HEK293 (cell line): ENCODE data around the gene FRMPD4.
A peak's percentile ranks its signal among the peaks of the same experiment; 100 is the strongest.

ENCODE experiments used
- CTCF ChIA-PET: fragments of 350-600 bp; formaldehyde crosslinking; extraction: SDS; loops from one replicate; lab custom pipeline; 2021; ENCODE audit warnings: antibody characterized with exemption; lab: Yijun Ruan, JAX
- POLR2A ChIA-PET: fragments of 300-600 bp; formaldehyde crosslinking; extraction: SDS; loops from one replicate; lab custom pipeline; 2020; ENCODE audit warnings: antibody characterized with exemption, inconsistent platforms; lab: Yijun Ruan, JAX
- H3K27ac ChIP-seq: fragments of 200-500 bp; sonication (Bioruptor generic); 2 replicates; pipeline ENCODE4 v1.5.1; 2014; ENCODE audit warnings: low read depth, low read length, control low read depth, inconsistent platforms; ENCODE audit errors: extremely low read depth
- H3K36me3 ChIP-seq, 2 experiments: fragments of 200-500 bp in 1 of 2; sonication (Bioruptor generic) in 1 of 2; 1 replicate in 1 of 2; 2 replicates in 1 of 2; pipeline ENCODE4 v1.5.1; 2014 to 2017; ENCODE audit warnings: inconsistent platforms in 2 of 2, low read length in 2 of 2; ENCODE audit not compliant: control insufficient read depth in 2 of 2, insufficient read depth in 1 of 2
- H3K4me1 ChIP-seq: fragments of 200-500 bp; sonication (Bioruptor generic); 2 replicates; pipeline ENCODE4 v1.5.1; 2014; ENCODE audit warnings: mild to moderate bottlenecking, low read length, inconsistent platforms; ENCODE audit not compliant: control insufficient read depth, insufficient read depth
- H3K4me3 ChIP-seq: 2 replicates; pipeline ENCODE4 v1.5.1; 2011; ENCODE audit warnings: low read depth, mild to moderate bottlenecking, control low read depth, low read length, moderate library complexity
- H3K9me3 ChIP-seq: fragments of 200-500 bp; sonication (Bioruptor generic); 2 replicates; pipeline ENCODE4 v1.5.1; 2014; ENCODE audit warnings: low read depth, low read length, inconsistent platforms; ENCODE audit not compliant: control insufficient read depth, insufficient read depth
- GFI1B ChIP-seq: fragments of 450-650 bp; formaldehyde crosslinking; IDR thresholded peaks from 2 replicates; pipeline ENCODE4 v1.5.1; 2016; ENCODE audit warnings: missing biosample characterization, missing genetic modification characterization
- GLI4 ChIP-seq: fragments of 450-650 bp; formaldehyde crosslinking; IDR thresholded peaks from 2 replicates; pipeline ENCODE4 v1.5.1; 2016; ENCODE audit warnings: missing biosample characterization, missing genetic modification characterization
- KLF16 ChIP-seq: fragments of 450-650 bp; formaldehyde crosslinking; IDR thresholded peaks from 2 replicates; pipeline ENCODE4 v1.5.1; 2017; ENCODE audit warnings: missing biosample characterization, missing genetic modification characterization
- MZF1 ChIP-seq: fragments of 450-650 bp; formaldehyde crosslinking; IDR thresholded peaks from 2 replicates; pipeline ENCODE4 v1.5.1; 2017; ENCODE audit warnings: missing biosample characterization, missing genetic modification characterization, borderline replicate concordance
- PRDM1 ChIP-seq: fragments of 450-650 bp; formaldehyde crosslinking; IDR thresholded peaks from 2 replicates; pipeline ENCODE4; 2016; ENCODE audit warnings: missing biosample characterization, missing genetic modification characterization
- REPIN1 ChIP-seq: fragments of 450-650 bp; formaldehyde crosslinking; IDR thresholded peaks from 2 replicates; pipeline ENCODE4 v1.5.1; 2017; ENCODE audit warnings: missing biosample characterization, missing genetic modification characterization, low read depth
- SP7 ChIP-seq: fragments of 450-650 bp; formaldehyde crosslinking; IDR thresholded peaks from 2 replicates; pipeline ENCODE4 v1.5.1; 2016; ENCODE audit warnings: missing biosample characterization, missing genetic modification characterization
- YY1 ChIP-seq: fragments of 450-650 bp; formaldehyde crosslinking; IDR thresholded peaks from 2 replicates; pipeline ENCODE4 v1.5.1; 2018; ENCODE audit warnings: missing biosample characterization, missing genetic modification characterization
- ZBTB21 ChIP-seq: fragments of 450-650 bp; formaldehyde crosslinking; IDR thresholded peaks from 2 replicates; pipeline ENCODE4 v1.5.1; 2017; ENCODE audit warnings: missing biosample characterization, missing genetic modification characterization
- ZBTB8A ChIP-seq: fragments of 450-650 bp; formaldehyde crosslinking; IDR thresholded peaks from 2 replicates; pipeline ENCODE4 v1.5.1; 2016; ENCODE audit warnings: missing biosample characterization, missing genetic modification characterization
- ZFP3 ChIP-seq: fragments of 450-650 bp; formaldehyde crosslinking; IDR thresholded peaks from 2 replicates; pipeline ENCODE4 v1.5.1; 2016; ENCODE audit warnings: low read depth, missing biosample characterization, missing genetic modification characterization
- ZNF121 ChIP-seq: fragments of 450-650 bp; formaldehyde crosslinking; IDR thresholded peaks from 2 replicates; pipeline ENCODE4 v1.5.1; 2016; ENCODE audit warnings: missing biosample characterization, missing genetic modification characterization
- ZNF175 ChIP-seq: fragments of 450-650 bp; formaldehyde crosslinking; IDR thresholded peaks from 2 replicates; pipeline ENCODE4 v1.5.1; 2016; ENCODE audit warnings: missing biosample characterization, missing genetic modification characterization
- ZNF23 ChIP-seq: fragments of 450-650 bp; formaldehyde crosslinking; IDR thresholded peaks from 2 replicates; pipeline ENCODE4 v1.5.1; 2016; ENCODE audit warnings: missing biosample characterization, missing genetic modification characterization, borderline replicate concordance
- ZNF274 ChIP-seq, 2 experiments: fragments of 200-500 bp in 1 of 2; fragments of 450-650 bp in 1 of 2; sonication (Bioruptor generic) in 1 of 2; formaldehyde crosslinking in 1 of 2; IDR thresholded peaks; 2 replicates each; pipeline versions ENCODE4 v1.5.1 to v1.6.1; 2014 to 2016; ENCODE audit warnings: borderline replicate concordance in 1 of 2, inconsistent platforms in 1 of 2, low read length in 1 of 2, missing biosample characterization in 1 of 2, missing genetic modification characterization in 1 of 2
- ZNF391 ChIP-seq: fragments of 450-650 bp; formaldehyde crosslinking; IDR thresholded peaks from 2 replicates; pipeline ENCODE4 v1.5.1; 2016; ENCODE audit warnings: low read depth, missing biosample characterization, missing genetic modification characterization, borderline replicate concordance
- ZNF404 ChIP-seq: fragments of 450-650 bp; formaldehyde crosslinking; IDR thresholded peaks from 2 replicates; pipeline ENCODE4 v1.5.1; 2017; ENCODE audit warnings: missing biosample characterization, missing genetic modification characterization
- ZNF416 ChIP-seq: fragments of 450-650 bp; formaldehyde crosslinking; IDR thresholded peaks from 2 replicates; pipeline ENCODE4 v1.5.1; 2016; ENCODE audit warnings: missing biosample characterization, missing genetic modification characterization
- ZNF571 ChIP-seq: fragments of 450-650 bp; formaldehyde crosslinking; IDR thresholded peaks from 2 replicates; pipeline ENCODE4 v1.5.0; 2017; ENCODE audit warnings: missing biosample characterization, missing genetic modification characterization
- ZNF600 ChIP-seq: fragments of 450-650 bp; formaldehyde crosslinking; IDR thresholded peaks from 2 replicates; pipeline ENCODE4 v1.5.1; 2016; ENCODE audit warnings: missing biosample characterization, missing genetic modification characterization
- ZNF624 ChIP-seq: fragments of 450-650 bp; formaldehyde crosslinking; IDR thresholded peaks from 2 replicates; pipeline ENCODE4 v1.5.1; 2017; ENCODE audit warnings: missing biosample characterization, missing genetic modification characterization
- ZNF654 ChIP-seq: fragments of 450-650 bp; formaldehyde crosslinking; IDR thresholded peaks from 2 replicates; pipeline ENCODE4 v1.5.1; 2016; ENCODE audit warnings: low read depth, missing biosample characterization, missing genetic modification characterization
- ZNF658 ChIP-seq: fragments of 450-650 bp; formaldehyde crosslinking; IDR thresholded peaks from 2 replicates; pipeline ENCODE4; 2016; ENCODE audit warnings: missing biosample characterization, missing genetic modification characterization
- ZNF670 ChIP-seq: fragments of 450-650 bp; formaldehyde crosslinking; IDR thresholded peaks from 2 replicates; pipeline ENCODE4 v1.5.1; 2016; ENCODE audit warnings: missing biosample characterization, missing genetic modification characterization, low read depth
- ZNF747 ChIP-seq: fragments of 450-650 bp; formaldehyde crosslinking; IDR thresholded peaks from 2 replicates; pipeline ENCODE4 v1.5.1; 2016; ENCODE audit warnings: missing biosample characterization, missing genetic modification characterization
- TF ChIP-seq, protein P1 (sequence below): fragments of 450-650 bp; formaldehyde crosslinking; IDR thresholded peaks from 2 replicates; pipeline ENCODE4 v1.5.1; 2016; ENCODE audit warnings: missing biosample characterization, missing genetic modification characterization
- TF ChIP-seq, protein P2 (sequence below): fragments of 450-650 bp; formaldehyde crosslinking; IDR thresholded peaks from 2 replicates; pipeline ENCODE4 v1.5.1; 2016; ENCODE audit warnings: missing biosample characterization, missing genetic modification characterization
- TF ChIP-seq, protein P3 (sequence below): fragments of 450-650 bp; formaldehyde crosslinking; IDR thresholded peaks from 2 replicates; pipeline ENCODE4 v1.5.1; 2016; ENCODE audit warnings: missing biosample characterization, missing genetic modification characterization
- TF ChIP-seq, protein P4 (sequence below): fragments of 450-650 bp; formaldehyde crosslinking; IDR thresholded peaks from 2 replicates; pipeline ENCODE4 v1.5.1; 2017; ENCODE audit warnings: missing biosample characterization, missing genetic modification characterization

FRMPD4 gene

DNA sequence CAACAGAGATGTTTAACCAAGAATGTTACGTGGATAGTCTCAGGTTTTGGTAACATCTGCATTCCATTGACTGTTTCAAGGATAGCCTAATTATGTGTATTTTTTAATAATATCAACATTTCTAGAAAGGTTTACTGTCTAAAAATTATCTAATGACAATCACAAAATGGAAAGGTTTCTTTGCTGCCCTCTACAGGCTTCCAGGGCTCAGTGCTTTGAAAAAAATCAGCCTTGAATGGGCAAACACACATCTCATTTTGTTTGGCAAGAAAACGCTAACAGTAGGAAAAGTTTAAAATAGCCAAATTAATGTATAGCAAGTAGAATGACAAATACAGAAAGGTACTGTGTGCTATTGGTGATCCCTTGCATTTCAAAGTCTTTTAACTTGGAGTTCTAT lies 429.6 kb downstream of the FRMPD4 start:
- CTCF ChIA-PET: interaction anchor here (1.0 to 1.1 kb wide), 3 partner anchors 18 to 133 kb away, joined by 3 to 5 read pairs (median 4); no protein-coding TSS in a partner anchor
- POLR2A ChIA-PET: no interaction called here
- Histone ChIP-seq H3K9me3 (no peaks in the 10 kb centered on the region), H3K36me3 (no peaks in the 10 kb centered on the region), H3K4me3 (no peak overlapping the region), H3K27ac (no peak overlapping the region), H3K4me1 (no peaks in the 10 kb centered on the region)
- TF ChIP-seq ZNF274 (IDR thresholded peaks at IDR 0.05; ENCODE audit: low read length): no peak
- no peak for TF ChIP-seq ZNF274 (tag by site-specific recombination; IDR thresholded peaks at IDR 0.05; ENCODE audit: borderline replicate concordance)
- TF ChIP-seq ZNF654 (tag by site-specific recombination): peak; percentile 39; the same call in 1 of the 2 replicates

DNA sequence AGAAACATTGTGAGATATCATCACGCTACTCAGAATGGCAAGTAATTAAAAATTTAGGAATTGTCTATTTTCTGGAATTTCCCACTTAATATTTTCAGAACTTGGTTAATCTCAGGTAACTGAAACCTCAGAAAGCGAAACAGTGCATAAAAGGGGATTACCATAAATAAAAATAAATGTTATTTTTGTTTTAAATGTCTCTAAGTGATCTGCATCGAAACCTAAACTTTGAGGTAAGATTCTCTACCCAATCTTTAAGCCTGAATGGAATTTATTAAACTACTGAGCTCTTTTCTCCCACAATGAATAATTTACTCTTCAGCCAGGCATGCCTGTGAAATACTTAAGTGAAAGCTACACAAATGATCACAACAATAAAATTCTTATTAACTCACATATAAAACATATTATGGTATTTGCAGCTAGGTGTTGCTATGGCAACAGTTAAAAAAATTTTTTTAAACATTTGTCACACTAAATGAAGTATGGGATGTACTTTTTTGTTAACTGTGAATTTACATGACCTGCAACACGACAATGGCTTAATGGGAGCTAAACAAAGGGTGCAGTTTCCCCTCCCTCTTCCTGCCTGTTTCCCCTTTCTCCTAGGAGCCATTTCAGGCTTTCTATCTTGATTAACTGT lies 432.7 kb downstream of the FRMPD4 start:
- Histone ChIP-seq H3K4me3 (no peak overlapping the region), H3K4me1 (no peaks in the 10 kb centered on the region), H3K9me3 (no peaks in the 10 kb centered on the region), H3K36me3 (no peaks in the 10 kb centered on the region), H3K27ac (no peak overlapping the region)
- no peak for TF ChIP-seq ZNF600
- no peak for TF ChIP-seq ZNF747 (tag by site-specific recombination)
- no peak for TF ChIP-seq ZNF658 (tag by site-specific recombination)
- TF ChIP-seq, protein P1, sequence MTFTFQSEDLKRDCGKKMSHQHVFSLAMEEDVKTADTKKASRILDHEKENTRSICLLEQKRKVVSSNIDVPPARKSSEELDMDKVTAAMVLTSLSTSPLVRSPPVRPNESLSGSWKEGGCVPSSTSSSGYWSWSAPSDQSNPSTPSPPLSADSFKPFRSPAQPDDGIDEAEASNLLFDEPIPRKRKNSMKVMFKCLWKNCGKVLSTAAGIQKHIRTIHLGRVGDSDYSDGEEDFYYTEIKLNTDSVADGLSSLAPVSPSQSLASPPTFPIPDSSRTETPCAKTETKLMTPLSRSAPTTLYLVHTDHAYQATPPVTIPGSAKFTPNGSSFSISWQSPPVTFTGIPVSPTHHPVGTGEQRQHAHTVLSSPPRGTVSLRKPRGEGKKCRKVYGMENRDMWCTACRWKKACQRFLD (tag by site-specific recombination): no peak
- no peak for TF ChIP-seq ZNF571 (tag by site-specific recombination)
- no peak for TF ChIP-seq ZNF624 (tag by site-specific recombination)
- TF ChIP-seq PRDM1 (tag by site-specific recombination): no peak
- TF ChIP-seq SP7: no peak
- TF ChIP-seq ZNF391 (tag by site-specific recombination): no peak
- no peak for TF ChIP-seq ZNF23 (tag by site-specific recombination)
- TF ChIP-seq ZBTB8A: no peak
- TF ChIP-seq, protein P2, sequence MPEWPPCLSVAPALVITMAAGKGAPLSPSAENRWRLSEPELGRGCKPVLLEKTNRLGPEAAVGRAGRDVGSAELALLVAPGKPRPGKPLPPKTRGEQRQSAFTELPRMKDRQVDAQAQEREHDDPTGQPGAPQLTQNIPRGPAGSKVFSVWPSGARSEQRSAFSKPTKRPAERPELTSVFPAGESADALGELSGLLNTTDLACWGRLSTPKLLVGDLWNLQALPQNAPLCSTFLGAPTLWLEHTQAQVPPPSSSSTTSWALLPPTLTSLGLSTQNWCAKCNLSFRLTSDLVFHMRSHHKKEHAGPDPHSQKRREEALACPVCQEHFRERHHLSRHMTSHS: no peak
- TF ChIP-seq YY1: no peak
- TF ChIP-seq, protein P3, sequence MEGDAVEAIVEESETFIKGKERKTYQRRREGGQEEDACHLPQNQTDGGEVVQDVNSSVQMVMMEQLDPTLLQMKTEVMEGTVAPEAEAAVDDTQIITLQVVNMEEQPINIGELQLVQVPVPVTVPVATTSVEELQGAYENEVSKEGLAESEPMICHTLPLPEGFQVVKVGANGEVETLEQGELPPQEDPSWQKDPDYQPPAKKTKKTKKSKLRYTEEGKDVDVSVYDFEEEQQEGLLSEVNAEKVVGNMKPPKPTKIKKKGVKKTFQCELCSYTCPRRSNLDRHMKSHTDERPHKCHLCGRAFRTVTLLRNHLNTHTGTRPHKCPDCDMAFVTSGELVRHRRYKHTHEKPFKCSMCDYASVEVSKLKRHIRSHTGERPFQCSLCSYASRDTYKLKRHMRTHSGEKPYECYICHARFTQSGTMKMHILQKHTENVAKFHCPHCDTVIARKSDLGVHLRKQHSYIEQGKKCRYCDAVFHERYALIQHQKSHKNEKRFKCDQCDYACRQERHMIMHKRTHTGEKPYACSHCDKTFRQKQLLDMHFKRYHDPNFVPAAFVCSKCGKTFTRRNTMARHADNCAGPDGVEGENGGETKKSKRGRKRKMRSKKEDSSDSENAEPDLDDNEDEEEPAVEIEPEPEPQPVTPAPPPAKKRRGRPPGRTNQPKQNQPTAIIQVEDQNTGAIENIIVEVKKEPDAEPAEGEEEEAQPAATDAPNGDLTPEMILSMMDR (tag by site-specific recombination): no peak
- no peak for TF ChIP-seq REPIN1 (tag by site-specific recombination)
- no peak for TF ChIP-seq ZNF670 (tag by site-specific recombination)
- ChIA-PET POLR2A (no interaction called here), CTCF (interaction anchor here (0.6 kb wide), 1 partner anchor 349 kb away, joined by 3 read pairs; no protein-coding TSS in a partner anchor)

DNA sequence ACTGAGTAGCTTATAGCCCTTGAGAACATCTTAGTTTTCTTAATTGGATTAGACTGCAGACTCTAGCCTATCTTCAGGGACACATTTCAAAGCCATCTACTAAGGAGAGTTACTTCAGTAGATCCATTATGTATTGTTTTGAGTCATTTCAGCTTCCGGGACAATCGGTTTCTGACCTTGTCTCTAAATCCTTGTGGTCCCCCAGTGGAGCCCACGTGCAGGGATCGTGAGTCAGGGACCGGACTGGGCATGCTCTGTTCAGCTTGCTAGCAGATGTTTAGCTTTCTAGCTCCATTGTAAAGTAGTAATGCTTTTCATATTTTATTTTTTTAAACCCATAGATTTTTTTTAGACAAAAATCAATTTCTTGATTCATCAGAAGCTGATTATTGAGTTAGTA lies 441.0 kb downstream of the FRMPD4 start:
- no peak for TF ChIP-seq ZNF121 (tag by site-specific recombination)
- TF ChIP-seq ZFP3 (tag by site-specific recombination): no peak
- TF ChIP-seq GLI4 (tag by site-specific recombination): no peak
- no peak for TF ChIP-seq ZNF404 (tag by site-specific recombination)
- no peak for TF ChIP-seq ZNF416 (tag by site-specific recombination)
- TF ChIP-seq ZNF175 (tag by site-specific recombination): no peak
- no peak for TF ChIP-seq MZF1 (tag by site-specific recombination)
- no peak for TF ChIP-seq GFI1B
- no peak for TF ChIP-seq ZBTB21
- TF ChIP-seq, protein P4, sequence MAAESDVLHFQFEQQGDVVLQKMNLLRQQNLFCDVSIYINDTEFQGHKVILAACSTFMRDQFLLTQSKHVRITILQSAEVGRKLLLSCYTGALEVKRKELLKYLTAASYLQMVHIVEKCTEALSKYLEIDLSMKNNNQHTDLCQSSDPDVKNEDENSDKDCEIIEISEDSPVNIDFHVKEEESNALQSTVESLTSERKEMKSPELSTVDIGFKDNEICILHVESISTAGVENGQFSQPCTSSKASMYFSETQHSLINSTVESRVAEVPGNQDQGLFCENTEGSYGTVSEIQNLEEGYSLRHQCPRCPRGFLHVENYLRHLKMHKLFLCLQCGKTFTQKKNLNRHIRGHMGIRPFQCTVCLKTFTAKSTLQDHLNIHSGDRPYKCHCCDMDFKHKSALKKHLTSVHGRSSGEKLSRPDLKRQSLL (tag by site-specific recombination): no peak
- TF ChIP-seq ZNF747 (tag by site-specific recombination): no peak
- TF ChIP-seq ZBTB8A: no peak
- no peak for TF ChIP-seq KLF16 (tag by site-specific recombination)
- ChIA-PET CTCF (interaction anchor here (0.8 kb wide), 1 partner anchor 25 kb away, joined by 3 read pairs; no protein-coding TSS in a partner anchor), POLR2A (no interaction called here)
- Histone ChIP-seq H3K4me1 (no peaks in the 10 kb centered on the region), H3K9me3 (no peaks in the 10 kb centered on the region), H3K27ac (no peak overlapping the region), H3K36me3 (no peaks in the 10 kb centered on the region), H3K4me3 (no peak overlapping the region)
